GM12878 (cell line): ENCODE results near the gene MBD2. TPM values are rescaled to one million over a fixed set of nuclear protein-coding genes. Genes with fewer than 3 reads are reported as not detected.

Experiments
- CBX3 ChIP-seq: fragments of 200-600 bp; sonication (generic); IDR thresholded peaks from 2 replicates; pipeline ENCODE4 v1.6.1; 2016; ENCODE audit warnings: low read depth, borderline replicate concordance
- CREM ChIP-seq: IDR thresholded peaks from 2 replicates; pipeline ENCODE4 v1.6.1; 2014; ENCODE audit warnings: antibody characterized with exemption, low read depth
- DPF2 ChIP-seq: fragments of 450-650 bp; IDR thresholded peaks from 2 replicates; pipeline ENCODE4 v1.6.1; 2017; ENCODE audit warnings: mild to moderate bottlenecking
- EGR1 ChIP-seq, 2 experiments: IDR thresholded peaks; 1 replicate in 1 of 2; 2 replicates in 1 of 2; pipeline ENCODE4 v1.6.1; 2011 to 2012; ENCODE audit warnings: low read depth in 2 of 2, low read length in 2 of 2, borderline replicate concordance in 1 of 2, mild to moderate bottlenecking in 1 of 2, moderate library complexity in 1 of 2
- ETV6 ChIP-seq, 2 experiments: fragments of 450-650 bp in 1 of 2; IDR thresholded peaks in 1 of 2; conservative IDR thresholded peaks in 1 of 2; 2 replicates each; pipeline ENCODE4 v1.6.1; 2014; ENCODE audit warnings: antibody characterized with exemption in 1 of 2, borderline replicate concordance in 1 of 2, low read depth in 1 of 2, mild to moderate bottlenecking in 1 of 2, moderate library complexity in 1 of 2
- EZH2 ChIP-seq: IDR thresholded peaks from 2 replicates; pipeline ENCODE4 v1.6.1; 2012; ENCODE audit warnings: low read depth, mild to moderate bottlenecking, control low read depth, inconsistent platforms, low read length, borderline replicate concordance; ENCODE audit not compliant: control insufficient read depth
- HCFC1 ChIP-seq: fragments of 150-350 bp; IDR thresholded peaks from 2 replicates; pipeline ENCODE4 v1.6.1; 2014; ENCODE audit warnings: low read length
- IKZF2 ChIP-seq, 2 experiments: fragments of 450-650 bp; IDR thresholded peaks; 2 replicates each; pipeline ENCODE4 v1.6.1; 2017; ENCODE audit warnings: mild to moderate bottlenecking in 2 of 2, moderate library complexity in 2 of 2
- KLF5 ChIP-seq: fragments of 450-650 bp; IDR thresholded peaks from 2 replicates; pipeline ENCODE4 v1.6.1; 2014; ENCODE audit warnings: mild to moderate bottlenecking; ENCODE audit not compliant: partially characterized antibody
- LARP7 ChIP-seq: fragments of 450-650 bp; IDR thresholded peaks from 2 replicates; pipeline ENCODE4 v1.6.1; 2017; ENCODE audit warnings: mild to moderate bottlenecking
- MEF2B ChIP-seq: fragments of 450-650 bp; IDR thresholded peaks from 2 replicates; pipeline ENCODE4 v1.6.1; 2018; ENCODE audit warnings: mild to moderate bottlenecking, moderate library complexity; ENCODE audit not compliant: partially characterized antibody, poor library complexity, severe bottlenecking
- MTA2 ChIP-seq: fragments of 450-650 bp; IDR thresholded peaks from 2 replicates; pipeline ENCODE4 v1.6.1; 2016; ENCODE audit warnings: low read depth, mild to moderate bottlenecking, moderate library complexity
- MXI1 ChIP-seq: fragments of 150-350 bp; IDR thresholded peaks from 2 replicates; pipeline ENCODE4 v1.6.1; 2011; ENCODE audit warnings: low read depth, mild to moderate bottlenecking, inconsistent platforms, low read length, improper control_type of control experiment
- NBN ChIP-seq: fragments of 450-650 bp; IDR thresholded peaks from 2 replicates; pipeline ENCODE4 v1.6.1; 2016
- NRF1 ChIP-seq: conservative IDR thresholded peaks from 2 replicates; pipeline ENCODE4 v1.6.1; 2011; ENCODE audit warnings: mild to moderate bottlenecking, low read depth, low read length, improper control_type of control experiment
- RAD21 ChIP-seq: IDR thresholded peaks from 2 replicates; pipeline ENCODE4 v1.6.1; 2011; ENCODE audit warnings: mild to moderate bottlenecking, low read depth, low read length, moderate library complexity; ENCODE audit not compliant: insufficient read depth
- RB1 ChIP-seq: fragments of 450-650 bp; formaldehyde crosslinking; IDR thresholded peaks from 2 replicates; pipeline ENCODE4 v1.6.1; 2017; ENCODE audit warnings: mild to moderate bottlenecking, borderline replicate concordance
- RUNX3 ChIP-seq: IDR thresholded peaks from 2 replicates; pipeline ENCODE4 v1.6.1; 2012; ENCODE audit warnings: low read length, inconsistent platforms
- SUZ12 ChIP-seq: fragments of 200-600 bp; sonication (generic); IDR thresholded peaks from one replicate; pipeline ENCODE4 v1.6.1; 2018; ENCODE audit warnings: antibody characterized with exemption, mild to moderate bottlenecking; ENCODE audit not compliant: unreplicated experiment
- TAF1 ChIP-seq: IDR thresholded peaks from 2 replicates; pipeline ENCODE4 v1.6.1; 2011; ENCODE audit warnings: mild to moderate bottlenecking, low read depth, low read length, borderline replicate concordance
- TCF12 ChIP-seq: IDR thresholded peaks from 2 replicates; pipeline ENCODE4 v1.6.1; 2011; ENCODE audit warnings: low read depth, mild to moderate bottlenecking, low read length
- polyA plus RNA-seq, 11 experiments: library from polyadenylated mRNA; depleted of rRNA in 4 of 11; unstranded in 6 of 11; stranded (reverse) in 5 of 11; fragments of >200 nt; fragmentation: Nextera tagmentation in 4 of 11; fragmentation: Illumina TruSeq in 1 of 11; extraction: Ambion mirVana in 4 of 11; extraction: Trizol in 1 of 11; gene quantifications; 1 replicate in 1 of 11; 2 replicates in 10 of 11; pipeline versions ENCODE4 v1.2.1 to v1.2.3, GENCODE V29; 2011 to 2016; ENCODE audit warnings: inconsistent platforms in 2 of 11, missing spikeins in 2 of 11, low read depth in 1 of 11
- total RNA-seq, 4 experiments: library from RNA; depleted of rRNA in 3 of 4; stranded (reverse); fragments of >200 nt in 3 of 4; fragmentation: Illumina TruSeq in 1 of 4; extraction: Trizol in 1 of 4; gene quantifications; 2 replicates each; pipeline versions ENCODE4 v1.2.1 to v1.2.3, GENCODE V29; 2013 to 2021
- TF ChIP-seq, protein P1 (sequence below): IDR thresholded peaks from 2 replicates; pipeline ENCODE4 v1.6.1; 2012; ENCODE audit warnings: low read length, inconsistent platforms
- TF ChIP-seq, protein P2 (sequence below): fragments of 450-650 bp; IDR thresholded peaks from 2 replicates; pipeline ENCODE4 v1.6.1; 2018; ENCODE audit warnings: mild to moderate bottlenecking, low read depth, moderate library complexity; ENCODE audit not compliant: partially characterized antibody

MBD2 gene
- total and polyA plus RNA-seq, 10 of the 15 experiments (the other 5 are each of a cell fraction or from before 2014, with no cell fraction given), result 24.1 to 276 (median 57.9) TPM

DNA sequence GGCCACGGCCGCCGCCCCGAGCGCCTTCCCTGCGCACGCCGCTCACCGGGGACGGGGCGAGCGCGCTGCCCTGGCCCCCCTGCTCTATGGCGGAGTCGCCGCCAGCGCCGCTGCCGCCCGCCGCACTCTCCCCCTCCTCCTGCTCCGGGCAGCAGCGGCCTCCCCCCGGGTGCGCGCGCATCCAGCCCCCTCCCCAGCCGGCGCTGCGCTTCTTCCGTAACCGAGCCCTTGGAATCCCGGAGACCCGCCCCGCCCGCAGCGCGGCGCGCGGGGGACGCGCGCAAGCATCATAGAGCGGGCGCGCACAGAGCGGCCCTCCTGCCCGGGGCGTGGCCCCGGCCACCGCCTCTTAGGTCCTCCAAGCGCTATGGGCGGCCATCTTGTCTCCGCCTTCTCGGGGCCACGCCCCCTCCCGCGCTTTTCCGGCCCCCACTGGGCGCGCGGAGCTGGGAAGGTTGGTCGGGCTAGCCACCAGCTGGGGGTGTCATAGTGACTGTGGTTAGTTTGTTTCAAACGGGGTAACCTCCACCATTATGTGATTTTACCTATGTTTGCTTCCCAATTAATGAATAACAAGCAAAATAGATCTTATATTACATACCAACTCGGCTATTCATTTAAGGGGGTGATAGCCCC, at the start of gene MBD2 (continued):
- TF ChIP-seq KLF5, result peak; percentile 71
- peak; percentile 15; the same call in 1 of the 2 replicates for TF ChIP-seq CREM
- peak; percentile 88 for TF ChIP-seq RUNX3
- peak; percentile 71; the same call in 1 of the 2 replicates for TF ChIP-seq TAF1
- no peak for TF ChIP-seq CBX3
- 0 out of 4 replicates have a peak, but pooled peaks of 1 of the 2 experiments have one; percentile 29 for TF ChIP-seq ETV6 (conservative IDR thresholded peaks at IDR 0.05 in 1 of 2, IDR thresholded peaks at IDR 0.05 in 1 of 2; ENCODE audit: borderline replicate concordance in 1 of 2, low read depth in 1 of 2)
- no peak for TF ChIP-seq EZH2
- peak; percentile 49; the same call in 1 of the 2 replicates for TF ChIP-seq RAD21
- TF ChIP-seq EGR1 (IDR thresholded peaks at IDR 0.05; ENCODE audit: borderline replicate concordance in 1 of 2, low read depth in 2 of 2, low read length in 2 of 2), result peak in 1 of 2 experiments; percentile 70; a peak in 1 of 3 replicates
- 0 out of 4 replicates have a peak, but pooled peaks have one; percentile 12 to 42 for TF ChIP-seq IKZF2 (IDR thresholded peaks at IDR 0.05)
- peak; percentile 76 for TF ChIP-seq MXI1
- TF ChIP-seq, protein P1, sequence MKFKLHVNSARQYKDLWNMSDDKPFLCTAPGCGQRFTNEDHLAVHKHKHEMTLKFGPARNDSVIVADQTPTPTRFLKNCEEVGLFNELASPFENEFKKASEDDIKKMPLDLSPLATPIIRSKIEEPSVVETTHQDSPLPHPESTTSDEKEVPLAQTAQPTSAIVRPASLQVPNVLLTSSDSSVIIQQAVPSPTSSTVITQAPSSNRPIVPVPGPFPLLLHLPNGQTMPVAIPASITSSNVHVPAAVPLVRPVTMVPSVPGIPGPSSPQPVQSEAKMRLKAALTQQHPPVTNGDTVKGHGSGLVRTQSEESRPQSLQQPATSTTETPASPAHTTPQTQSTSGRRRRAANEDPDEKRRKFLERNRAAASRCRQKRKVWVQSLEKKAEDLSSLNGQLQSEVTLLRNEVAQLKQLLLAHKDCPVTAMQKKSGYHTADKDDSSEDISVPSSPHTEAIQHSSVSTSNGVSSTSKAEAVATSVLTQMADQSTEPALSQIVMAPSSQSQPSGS, result no peak
- TF ChIP-seq TCF12, result peak; percentile 49; the same call in 1 of the 2 replicates
- peak; percentile 36; the same call in 1 of the 2 replicates for TF ChIP-seq NRF1
- TF ChIP-seq RB1, result peak; percentile 84; the same call in 1 of the 2 replicates
- TF ChIP-seq DPF2, result peak; percentile 72; the same call in 1 of the 2 replicates
- peak; percentile 51; the same call in 1 of the 2 replicates for TF ChIP-seq HCFC1
- TF ChIP-seq MTA2, result peak; percentile 41
- peak; percentile 40; the same call in 1 of the 2 replicates for TF ChIP-seq NBN
- TF ChIP-seq LARP7, result peak; percentile 67
- TF ChIP-seq SUZ12, result no peak
- peak; percentile 31 for TF ChIP-seq MEF2B
- TF ChIP-seq, protein P2, sequence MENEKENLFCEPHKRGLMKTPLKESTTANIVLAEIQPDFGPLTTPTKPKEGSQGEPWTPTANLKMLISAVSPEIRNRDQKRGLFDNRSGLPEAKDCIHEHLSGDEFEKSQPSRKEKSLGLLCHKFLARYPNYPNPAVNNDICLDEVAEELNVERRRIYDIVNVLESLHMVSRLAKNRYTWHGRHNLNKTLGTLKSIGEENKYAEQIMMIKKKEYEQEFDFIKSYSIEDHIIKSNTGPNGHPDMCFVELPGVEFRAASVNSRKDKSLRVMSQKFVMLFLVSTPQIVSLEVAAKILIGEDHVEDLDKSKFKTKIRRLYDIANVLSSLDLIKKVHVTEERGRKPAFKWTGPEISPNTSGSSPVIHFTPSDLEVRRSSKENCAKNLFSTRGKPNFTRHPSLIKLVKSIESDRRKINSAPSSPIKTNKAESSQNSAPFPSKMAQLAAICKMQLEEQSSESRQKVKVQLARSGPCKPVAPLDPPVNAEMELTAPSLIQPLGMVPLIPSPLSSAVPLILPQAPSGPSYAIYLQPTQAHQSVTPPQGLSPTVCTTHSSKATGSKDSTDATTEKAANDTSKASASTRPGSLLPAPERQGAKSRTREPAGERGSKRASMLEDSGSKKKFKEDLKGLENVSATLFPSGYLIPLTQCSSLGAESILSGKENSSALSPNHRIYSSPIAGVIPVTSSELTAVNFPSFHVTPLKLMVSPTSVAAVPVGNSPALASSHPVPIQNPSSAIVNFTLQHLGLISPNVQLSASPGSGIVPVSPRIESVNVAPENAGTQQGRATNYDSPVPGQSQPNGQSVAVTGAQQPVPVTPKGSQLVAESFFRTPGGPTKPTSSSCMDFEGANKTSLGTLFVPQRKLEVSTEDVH, result no peak
